Natural killer cell treated with Interleukin-12 subunit alpha and Interleukin-12 subunit beta and Interleukin-15 and Interleukin-18, amount 100 ng/mL, for 72 hours (primary cell): ENCODE measurements around the gene SQOR. TPM values are rescaled to one million over a fixed set of nuclear protein-coding genes. Genes with fewer than 3 reads are reported as not detected.
"Not testable (repeated sequence)": the region's sequence is repeated elsewhere in the genome, so short reads cannot be mapped to it uniquely, and the experiment has no call there.

Experiments
- ATAC-seq, 2 donors: fragments of 150-1000 bp; cut with Tn5 transposase in 1 of 2; sonication (Bioruptor Pico), chemical (Tn5 transposase) in 1 of 2; 2 replicates each; pipeline ENCODE4 v1.10.0; 2021
- DNase-seq: peaks from one replicate; pipeline ENCODE4 v3.0.0; 2022; ENCODE audit warnings: low spot score
- H3K27ac Mint-ChIP-seq, 2 donors: 1 replicate in 1 of 2; 2 replicates in 1 of 2; pipeline ENCODE4 v1.8.0; 2022; ENCODE audit warnings: mixed read lengths in 2 of 2, mild to moderate bottlenecking in 1 of 2, moderate library complexity in 1 of 2
- H3K27me3 Mint-ChIP-seq, 2 donors: 1 replicate in 1 of 2; 2 replicates in 1 of 2; pipeline ENCODE4 v1.8.0; 2022; ENCODE audit warnings: mixed read lengths in 2 of 2
- H3K36me3 Mint-ChIP-seq: one replicate; pipeline ENCODE4 v1.8.0; 2022; ENCODE audit warnings: mixed read lengths
- H3K4me1 Mint-ChIP-seq, 2 donors: 1 replicate in 1 of 2; 2 replicates in 1 of 2; pipeline ENCODE4 v1.8.0; 2022; ENCODE audit warnings: low read depth in 2 of 2, mixed read lengths in 2 of 2, mild to moderate bottlenecking in 1 of 2
- H3K4me3 Mint-ChIP-seq: one replicate; pipeline ENCODE4 v1.8.0; 2022; ENCODE audit warnings: mixed read lengths
- H3K9me3 Mint-ChIP-seq: 2 replicates; pipeline ENCODE4 v1.8.0; 2022; ENCODE audit warnings: mixed read lengths
- total RNA-seq, 2 donors: library from RNA; stranded (reverse); gene quantifications; one replicate each; pipeline ENCODE4 v1.2.3, GENCODE V29; 2022

The SQOR gene
- total RNA-seq, 2 donors from 2014 or later: 91.2 to 193 TPM

GRCh38 chr15:45641374-45641781 is 6.5 kb downstream of the SQOR start:
- Mint-ChIP-seq H3K27ac (peak overlapping the region; percentile 70 to 98), H3K9me3 (no peaks in the 10 kb centered on the region), H3K4me1 (peaks cover 78 to 85% of the 10 kb centered on the region in 2 donors), H3K27me3 (no peaks in the 10 kb centered on the region), H3K4me3 (peak overlapping the region; percentile 64), H3K36me3 (peaks cover 32% of the 10 kb centered on the region)
- DNase-seq (no peak), ATAC-seq (peak; percentile 16 to 58)

GRCh38 chr15:45641999-45642932 is 7.4 kb downstream of the SQOR start:
- DNase-seq (no peak), ATAC-seq (no peak)
- Mint-ChIP-seq H3K27ac (peak overlapping the region; percentile 70 to 98), H3K9me3 (no peaks in the 10 kb centered on the region), H3K27me3 (no peaks in the 10 kb centered on the region), H3K36me3 (peaks cover 32% of the 10 kb centered on the region), H3K4me1 (peaks cover 77 to 86% of the 10 kb centered on the region in 2 donors), H3K4me3 (peak overlapping the region; percentile 64)

GRCh38 chr15:45644437-45644836 is 9.6 kb downstream of the SQOR start:
- DNase-seq (no peak), ATAC-seq (no peak)
- H3K36me3 Mint-ChIP-seq: peaks cover 16% of the 10 kb centered on the region
- H3K27me3 Mint-ChIP-seq: no peaks in the 10 kb centered on the region
- H3K27ac Mint-ChIP-seq: peak overlapping the region; percentile 86 to 88
- no peaks in the 10 kb centered on the region for H3K9me3 Mint-ChIP-seq
- peaks cover 64 to 74% of the 10 kb centered on the region in 2 donors for H3K4me1 Mint-ChIP-seq
- peak overlapping the region; percentile 81 for H3K4me3 Mint-ChIP-seq

GRCh38 chr15:45645026-45645980 is 10.5 kb downstream of the SQOR start:
- peaks cover 64 to 74% of the 10 kb centered on the region in 2 donors for H3K4me1 Mint-ChIP-seq
- peak overlapping the region; percentile 86 to 88 for H3K27ac Mint-ChIP-seq
- H3K9me3 Mint-ChIP-seq: peaks cover 2% of the 10 kb centered on the region
- DNase-seq (peak; percentile 82), ATAC-seq (peak; percentile 75 to 86)
- no peaks in the 10 kb centered on the region for H3K27me3 Mint-ChIP-seq
- H3K4me3 Mint-ChIP-seq: peak overlapping the region; percentile 81
- H3K36me3 Mint-ChIP-seq: peaks cover 11% of the 10 kb centered on the region

DNA sequence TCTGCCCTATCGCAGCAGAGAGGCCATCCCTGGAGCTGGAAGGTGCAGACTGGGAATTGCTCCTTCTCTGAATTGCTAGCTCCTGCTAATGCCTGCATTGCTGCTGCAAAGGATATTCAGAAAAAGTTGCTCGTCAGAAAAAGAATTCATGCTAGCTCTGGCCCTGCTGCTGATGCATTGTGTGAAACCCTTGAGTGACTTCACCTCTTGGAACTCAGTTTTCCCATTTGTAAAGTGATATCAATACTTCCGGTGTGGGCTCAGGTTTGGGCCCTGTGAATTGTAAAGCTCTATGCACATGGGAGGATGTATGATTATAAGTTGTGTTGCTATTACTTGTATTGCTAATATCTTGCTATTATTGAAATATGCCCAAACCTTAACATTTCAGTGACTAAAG is 11.4 kb downstream of the SQOR start:
- DNase-seq: no peak
- Mint-ChIP-seq H3K9me3 (peaks cover 4% of the 10 kb centered on the region), H3K4me3 (peak overlapping the region; percentile 81), H3K36me3 (peaks cover 13% of the 10 kb centered on the region), H3K27ac (peak overlapping the region; percentile 86 to 88), H3K4me1 (peaks cover 61 to 69% of the 10 kb centered on the region in 2 donors), H3K27me3 (no peaks in the 10 kb centered on the region)
- ATAC-seq: no peak

DNA sequence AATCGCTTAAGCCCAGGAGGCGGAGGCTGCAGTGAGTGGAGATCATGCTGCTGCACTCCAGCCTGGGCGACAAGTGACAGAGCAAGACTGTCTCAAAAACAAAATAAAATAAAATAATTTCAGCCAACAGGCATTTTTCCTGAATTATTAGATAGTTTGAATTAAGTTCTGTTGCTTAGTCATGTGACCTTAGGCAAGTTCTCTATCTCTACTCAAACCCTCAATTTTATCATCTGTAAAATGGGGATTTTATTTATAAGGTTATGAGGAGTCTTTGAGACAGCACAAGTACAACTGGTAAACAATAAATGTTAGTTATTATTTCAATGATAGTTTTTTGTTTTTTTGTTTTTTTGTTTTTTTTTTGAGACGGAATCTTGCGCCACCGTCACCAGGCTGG is 13.0 kb downstream of the SQOR start:
- H3K36me3 Mint-ChIP-seq: peaks cover 16% of the 10 kb centered on the region
- peaks cover 4% of the 10 kb centered on the region for H3K9me3 Mint-ChIP-seq
- peak overlapping the region; percentile 96 for H3K27ac Mint-ChIP-seq
- no peaks in the 10 kb centered on the region for H3K27me3 Mint-ChIP-seq
- DNase-seq (no peak), ATAC-seq (no peak)
- H3K4me3 Mint-ChIP-seq: no peak overlapping the region
- peaks cover 56 to 62% of the 10 kb centered on the region in 2 donors for H3K4me1 Mint-ChIP-seq

GRCh38 chr15:45648521-45649200 is 13.8 kb downstream of the SQOR start:
- ATAC-seq: no peak
- Mint-ChIP-seq H3K36me3 (peaks cover 14% of the 10 kb centered on the region), H3K4me1 (peaks cover 62 to 68% of the 10 kb centered on the region in 2 donors), H3K9me3 (peaks cover 4% of the 10 kb centered on the region), H3K4me3 (peak overlapping the region; percentile 60), H3K27me3 (no peaks in the 10 kb centered on the region), H3K27ac (peak overlapping the region; percentile 96)
- DNase-seq: no peak

- Mint-ChIP-seq H3K36me3 (peaks cover 14% of the 10 kb centered on the region), H3K4me1 (peaks cover 65 to 70% of the 10 kb centered on the region in 2 donors), H3K4me3 (peak overlapping the region; percentile 89), H3K27ac (peak overlapping the region; percentile 96)
- H3K27me3 Mint-ChIP-seq, H3K9me3 Mint-ChIP-seq: not testable (repeated sequence)
- ATAC-seq (peak; percentile 90 to 91), DNase-seq (peak; percentile 80)
These were observed 15.2 kb downstream of the SQOR start for GRCh38 chr15:45650007-45650406.

DNA sequence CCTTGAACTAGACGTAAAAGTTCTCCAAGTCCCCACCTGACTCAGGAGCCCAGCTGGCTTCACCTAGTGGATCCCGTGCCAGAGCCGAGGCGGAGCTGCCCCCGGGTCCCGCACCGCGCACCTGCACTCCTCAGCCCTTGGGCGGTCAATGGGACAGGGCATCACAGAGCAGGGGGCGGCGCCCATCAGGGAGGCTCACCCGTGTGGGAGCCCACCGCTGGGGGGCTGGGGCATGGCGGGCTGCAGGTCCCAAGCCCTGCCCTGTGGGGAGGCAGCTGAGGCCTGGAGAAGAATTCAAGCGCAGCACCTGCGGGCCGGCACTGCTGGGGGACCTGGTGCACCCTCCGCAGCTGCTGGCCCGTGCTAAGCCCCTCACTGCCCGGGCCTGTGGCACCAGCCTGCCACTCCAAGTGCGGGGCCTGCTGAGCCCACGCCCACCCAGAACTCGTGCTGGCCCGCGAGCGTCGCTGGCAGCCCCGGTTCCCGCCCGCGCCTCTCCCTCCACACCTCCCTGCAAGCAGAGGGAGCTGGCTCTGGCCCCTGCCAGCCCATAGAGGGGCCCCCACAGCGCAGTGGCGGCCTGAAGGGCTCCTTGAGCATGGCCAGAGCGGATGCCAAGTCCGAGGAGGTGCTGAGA is 16.2 kb downstream of the SQOR start:
- DNase-seq: no peak
- H3K27me3 Mint-ChIP-seq: no peaks in the 10 kb centered on the region
- peaks cover 14% of the 10 kb centered on the region for H3K36me3 Mint-ChIP-seq
- peak overlapping the region; percentile 89 for H3K4me3 Mint-ChIP-seq
- ATAC-seq: no peak
- peaks cover 4% of the 10 kb centered on the region for H3K9me3 Mint-ChIP-seq
- H3K27ac Mint-ChIP-seq: peak overlapping the region; percentile 96
- H3K4me1 Mint-ChIP-seq: peaks cover 62% of the 10 kb centered on the region in 2 donors

- H3K9me3 Mint-ChIP-seq: peaks cover 4% of the 10 kb centered on the region
- peak overlapping the region; percentile 39 to 57 for H3K27ac Mint-ChIP-seq
- H3K4me3 Mint-ChIP-seq: no peak overlapping the region
- ATAC-seq (no peak), DNase-seq (no peak)
- H3K36me3 Mint-ChIP-seq: peaks cover 14% of the 10 kb centered on the region
- H3K4me1 Mint-ChIP-seq: peaks cover 59 to 60% of the 10 kb centered on the region in 2 donors
- H3K27me3 Mint-ChIP-seq: no peaks in the 10 kb centered on the region
These were observed 19.0 kb downstream of the SQOR start for GRCh38 chr15:45653702-45654424.

DNA sequence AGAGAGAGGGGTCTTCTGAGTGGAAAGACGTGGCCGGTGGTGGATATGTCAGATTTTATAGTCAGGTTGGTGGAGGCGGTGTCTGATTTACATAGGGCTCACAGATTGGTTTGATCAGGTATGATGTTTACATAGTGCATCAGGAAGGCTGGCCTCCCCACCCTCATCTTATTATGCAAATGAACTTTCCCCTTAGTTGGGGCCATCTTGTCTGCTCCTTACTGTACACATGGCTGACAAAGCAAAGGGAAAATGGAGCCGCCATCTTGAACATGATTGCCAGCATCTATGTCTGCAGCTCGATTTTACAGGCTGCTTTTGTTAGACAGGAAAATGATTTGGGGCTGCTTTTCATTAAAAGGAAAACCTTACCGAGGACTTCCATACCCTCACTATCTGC is 19.9 kb downstream of the SQOR start:
- Mint-ChIP-seq H3K4me1 (peaks cover 60 to 61% of the 10 kb centered on the region in 2 donors), H3K9me3 (peaks cover 4% of the 10 kb centered on the region), H3K27me3 (no peaks in the 10 kb centered on the region), H3K4me3 (no peak overlapping the region), H3K36me3 (peaks cover 17% of the 10 kb centered on the region), H3K27ac (peak overlapping the region in 1 of 2 donors; percentile 57)
- ATAC-seq (no peak), DNase-seq (no peak)

GRCh38 chr15:45657254-45657653 is 22.4 kb downstream of the SQOR start:
- Mint-ChIP-seq H3K4me3 (no peak overlapping the region), H3K36me3 (peaks cover 18% of the 10 kb centered on the region), H3K4me1 (peaks cover 51 to 55% of the 10 kb centered on the region in 2 donors), H3K27ac (peak overlapping the region in 1 of 2 donors; percentile 54), H3K27me3 (no peaks in the 10 kb centered on the region), H3K9me3 (no peaks in the 10 kb centered on the region)
- ATAC-seq (no peak), DNase-seq (no peak)
